ENCODE data around the gene CCL27.
"Not testable (repeated sequence)": the region's sequence is repeated elsewhere in the genome, so short reads cannot be mapped to it uniquely, and the experiment has no call there.

Gene CCL27

GRCh38 chr9:34651321-34651720, 11.1 kb downstream of the CCL27 start:
- DNase-seq (ENCODE audit: low read depth in 2 of 3, low spot score in 2 of 3): no peak

- no peak for DNase-seq (ENCODE audit: low read depth in 2 of 3, low spot score in 2 of 3)
Measured at GRCh38 chr9:34650816-34651215, 11.6 kb downstream of the CCL27 start.

- DNase-seq (ENCODE audit: low read depth in 2 of 3, low spot score in 2 of 3): no peak
Measured at GRCh38 chr9:34648673-34649072, 13.8 kb downstream of the CCL27 start.

GRCh38 chr9:34647651-34648050, 14.8 kb downstream of the CCL27 start:
- no peak for DNase-seq (ENCODE audit: low read depth in 2 of 3, low spot score in 2 of 3)

GRCh38 chr9:34647084-34647403, 15.4 kb downstream of the CCL27 start:
- DNase-seq (ENCODE audit: low read depth in 2 of 3, low spot score in 2 of 3): no peak

- DNase-seq (ENCODE audit: low read depth in 2 of 3, low spot score in 2 of 3): peak; percentile 90 to 98 (median 97)
Measured at GRCh38 chr9:34646211-34647083, 16.0 kb downstream of the CCL27 start, which contains the start of gene GALT. Gene GALT (plus strand): TSS chr9:34646675. CDS start chr9:34646705, 30 bp downstream.

- no peak for DNase-seq (ENCODE audit: low read depth in 2 of 3, low spot score in 2 of 3)
Measured at GRCh38 chr9:34644766-34645314, 17.6 kb downstream of the CCL27 start.

- DNase-seq (ENCODE audit: low read depth in 2 of 3, low spot score in 2 of 3): no peak
Measured at GRCh38 chr9:34642679-34643078, 19.8 kb downstream of the CCL27 start.

GRCh38 chr9:34639322-34639721, 23.1 kb downstream of the CCL27 start:
- DNase-seq (ENCODE audit: low read depth in 2 of 3, low spot score in 2 of 3): not testable (repeated sequence)

GRCh38 chr9:34638138-34638445, 24.4 kb downstream of the CCL27 start:
- no peak for DNase-seq (ENCODE audit: low read depth in 2 of 3, low spot score in 2 of 3)

GRCh38 chr9:34637356-34638137, 24.9 kb downstream of the CCL27 start, which contains the start of gene SIGMAR1:
Gene SIGMAR1 (minus strand): TSS chr9:34637787. CDS start chr9:34637697, 90 bp downstream.
- DNase-seq (ENCODE audit: low read depth in 2 of 3, low spot score in 2 of 3): peak; percentile 81 to 90 (median 89)

GRCh38 chr9:34636791-34637355, 25.6 kb downstream of the CCL27 start:
- no peak for DNase-seq (ENCODE audit: low read depth in 2 of 3, low spot score in 2 of 3)

GRCh38 chr9:34635556-34635955, 26.9 kb downstream of the CCL27 start:
- no peak for DNase-seq (ENCODE audit: low read depth in 2 of 3, low spot score in 2 of 3)

GRCh38 chr9:34634551-34635248, 27.8 kb downstream of the CCL27 start:
- DNase-seq (ENCODE audit: low read depth in 2 of 3, low spot score in 2 of 3): no peak

GRCh38 chr9:34633851-34634550, 28.5 kb downstream of the CCL27 start:
- DNase-seq (ENCODE audit: low read depth in 2 of 3, low spot score in 2 of 3): peak in 1 of 3 experiments; percentile 40

- DNase-seq (ENCODE audit: low read depth in 2 of 3, low spot score in 2 of 3): no peak
Measured at GRCh38 chr9:34633166-34633565, 29.3 kb downstream of the CCL27 start.

GRCh38 chr9:34630402-34631154, 31.9 kb downstream of the CCL27 start:
- DNase-seq (ENCODE audit: low read depth in 2 of 3, low spot score in 2 of 3): no peak

GRCh38 chr9:34629491-34629808, 33.0 kb downstream of the CCL27 start:
- no peak for DNase-seq (ENCODE audit: low read depth in 2 of 3, low spot score in 2 of 3)

- no peak for DNase-seq (ENCODE audit: low read depth in 2 of 3, low spot score in 2 of 3)
Measured at GRCh38 chr9:34628656-34629490, 33.6 kb downstream of the CCL27 start, which contains the start of gene ARID3C. Gene ARID3C (minus strand): TSS chr9:34629066. CDS start chr9:34628014, 1,052 bp downstream.
